Activated CD4-positive, alpha-beta memory T cell treated with anti-CD3 and anti-CD28 coated beads for 36 hours (primary cell): ENCODE measurements around the gene SLC35G3. TPM values are rescaled to one million over a fixed set of nuclear protein-coding genes. Genes with fewer than 3 reads are reported as not detected.
"Not testable (repeated sequence)": the region's sequence is repeated elsewhere in the genome, so short reads cannot be mapped to it uniquely, and the experiment has no call there.

Experiments used
- CTCF ChIA-PET: fragments of 350-600 bp; sonication (Branson Sonifier 250); formaldehyde crosslinking; loops from one replicate; lab custom pipeline; 2021; ENCODE audit warnings: antibody characterized with exemption, inconsistent platforms; lab: Charles Lee
- POLR2A ChIA-PET: fragments of 350-600 bp; sonication (Branson Sonifier 250); formaldehyde crosslinking; loops from one replicate; lab custom pipeline; 2021; ENCODE audit warnings: antibody characterized with exemption; lab: Charles Lee
- DNase-seq: peaks from one replicate; pipeline ENCODE4 v3.0.0-alpha.2; 2020
- H3K27ac Mint-ChIP-seq: one replicate; pipeline ENCODE4 v1.8.0; 2021; ENCODE audit warnings: mixed read lengths
- H3K27me3 Mint-ChIP-seq: one replicate; pipeline ENCODE4 v1.8.0; 2021; ENCODE audit warnings: mixed read lengths
- H3K36me3 Mint-ChIP-seq: one replicate; pipeline ENCODE4 v1.8.0; 2021; ENCODE audit warnings: mixed read lengths
- H3K4me1 Mint-ChIP-seq: one replicate; pipeline ENCODE4 v1.8.0; 2021; ENCODE audit warnings: low read depth, mixed read lengths
- H3K4me3 Mint-ChIP-seq: one replicate; pipeline ENCODE4 v1.8.0; 2021; ENCODE audit warnings: mild to moderate bottlenecking, mixed read lengths
- H3K9me3 Mint-ChIP-seq: one replicate; pipeline ENCODE4 v1.8.0; 2021; ENCODE audit warnings: mixed read lengths
- intact Hi-C: fragments of 100-400 bp; cut with micrococcal nuclease; formaldehyde crosslinking; loops from one replicate; pipeline ENCODE4 v1.15.1; 2023
- total RNA-seq, 2 experiments: library from RNA; stranded (reverse); gene quantifications; one replicate each; pipeline ENCODE4 v1.2.3, GENCODE V29; 2021

SLC35G3 gene
- not detected for total RNA-seq

- intact Hi-C loops, DNase-seq, CTCF ChIA-PET, H3K27me3 Mint-ChIP-seq, H3K27ac Mint-ChIP-seq, H3K9me3 Mint-ChIP-seq, H3K4me3 Mint-ChIP-seq, H3K36me3 Mint-ChIP-seq, POLR2A ChIA-PET: not testable (repeated sequence)
- H3K4me1 Mint-ChIP-seq, result peaks cover 12% of the 10 kb centered on the region
Observed at GRCh38 chr17:35194001-35194400, at the start of gene SLC35G3. SLC35G3 (minus strand) TSS chr17:35194393; CDS start chr17:35194307, 86 bp downstream.

GRCh38 chr17:35243561-35244340 lies 49.6 kb upstream of the SLC35G3 start:
- H3K27me3 Mint-ChIP-seq, result no peaks in the 10 kb centered on the region
- POLR2A ChIA-PET, result interaction anchor here (1.3 to 7.6 kb wide), 6 partner anchors 30 to 335 kb away, joined by 5 to 60 read pairs (median 6); partner anchors contain the start of genes PEX12, RFFL, SLFN11 and SLFN12L
- peak overlapping the region; percentile 96 for H3K4me3 Mint-ChIP-seq
- CTCF ChIA-PET, result interaction anchor here (1.4 to 4.4 kb wide), 4 partner anchors 66 to 290 kb away, joined by 4 to 14 read pairs (median 6); partner anchors contain the start of gene RAD51D
- peaks cover 68% of the 10 kb centered on the region for H3K4me1 Mint-ChIP-seq
- H3K27ac Mint-ChIP-seq, result peak overlapping the region; percentile 99
- peaks cover 24% of the 10 kb centered on the region for H3K36me3 Mint-ChIP-seq
- peak; percentile 82 for DNase-seq
- no peaks in the 10 kb centered on the region for H3K9me3 Mint-ChIP-seq
- intact Hi-C loops, result loop anchor here (1.0 to 5.0 kb wide), 14 partner anchors 25 to 565 kb away; partner anchors contain the start of genes AP2B1, NLE1, PEX12 and SLFN12L

DNA sequence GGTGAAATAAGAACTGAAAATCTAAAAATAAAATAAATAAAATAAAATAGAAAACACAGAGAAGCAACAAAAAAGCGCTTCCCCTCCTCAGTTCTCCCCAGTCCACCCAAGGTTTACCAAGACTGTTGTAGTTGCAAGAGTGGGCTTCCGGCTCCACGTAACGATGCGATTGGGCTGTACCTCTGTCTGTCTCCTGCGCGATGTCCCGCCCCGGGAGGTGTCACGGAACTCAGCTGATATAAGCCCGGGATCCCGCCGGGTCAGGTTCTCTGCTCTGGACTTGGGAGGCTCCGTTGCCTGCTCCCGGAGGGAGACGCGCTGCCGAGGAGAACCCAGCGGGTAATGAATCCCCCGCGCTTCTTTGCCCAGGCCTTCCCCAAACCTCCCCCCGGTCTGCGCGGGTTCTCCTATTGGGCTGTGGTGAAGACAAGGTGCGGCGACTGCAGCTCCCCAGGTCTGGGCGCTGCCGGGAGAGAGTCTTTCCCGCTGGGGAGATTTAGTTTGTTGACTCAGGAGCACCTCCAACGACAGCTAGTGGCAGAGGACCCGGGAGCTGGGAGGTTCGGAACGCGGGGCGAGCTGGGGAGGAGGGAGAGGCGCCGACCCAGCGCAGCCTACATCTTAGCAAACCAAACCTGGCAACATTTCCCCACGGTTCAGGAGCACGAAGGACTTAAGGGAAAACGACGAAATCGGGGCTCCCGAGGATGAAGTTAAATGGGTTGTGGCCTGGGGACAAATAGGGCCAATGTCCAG lies 48.8 kb upstream of the SLC35G3 start, which contains the start of gene SLFN5:
Gene SLFN5 (plus strand): TSS at position 268 of the 756 bp plus-strand sequence. CDS start 15,619 bp downstream, outside the sequence.
- DNase-seq, result peak; percentile 96
- no peaks in the 10 kb centered on the region for H3K9me3 Mint-ChIP-seq
- ChIA-PET POLR2A (interaction anchor here (0.7 to 7.6 kb wide), 9 partner anchors 9 to 336 kb away, joined by 3 to 60 read pairs (median 5); partner anchors contain the start of genes PEX12, RFFL, SLFN11 and SLFN12L), CTCF (interaction anchor here (0.6 to 4.4 kb wide), 6 partner anchors 29 to 296 kb away, joined by 3 to 17 read pairs (median 8); no protein-coding TSS in a partner anchor)
- no peaks in the 10 kb centered on the region for H3K27me3 Mint-ChIP-seq
- H3K4me1 Mint-ChIP-seq, result peaks cover 68% of the 10 kb centered on the region
- intact Hi-C loops, result loop anchor here (1.0 to 5.0 kb wide), 10 partner anchors 29 to 566 kb away; partner anchors contain the start of genes NLE1, PEX12, RFFL and TAF15
- H3K36me3 Mint-ChIP-seq, result peaks cover 24% of the 10 kb centered on the region
- peak within 1 kb of the TSS; percentile 96 for H3K4me3 Mint-ChIP-seq
- peak within 1 kb of the TSS; percentile 99 for H3K27ac Mint-ChIP-seq

DNA sequence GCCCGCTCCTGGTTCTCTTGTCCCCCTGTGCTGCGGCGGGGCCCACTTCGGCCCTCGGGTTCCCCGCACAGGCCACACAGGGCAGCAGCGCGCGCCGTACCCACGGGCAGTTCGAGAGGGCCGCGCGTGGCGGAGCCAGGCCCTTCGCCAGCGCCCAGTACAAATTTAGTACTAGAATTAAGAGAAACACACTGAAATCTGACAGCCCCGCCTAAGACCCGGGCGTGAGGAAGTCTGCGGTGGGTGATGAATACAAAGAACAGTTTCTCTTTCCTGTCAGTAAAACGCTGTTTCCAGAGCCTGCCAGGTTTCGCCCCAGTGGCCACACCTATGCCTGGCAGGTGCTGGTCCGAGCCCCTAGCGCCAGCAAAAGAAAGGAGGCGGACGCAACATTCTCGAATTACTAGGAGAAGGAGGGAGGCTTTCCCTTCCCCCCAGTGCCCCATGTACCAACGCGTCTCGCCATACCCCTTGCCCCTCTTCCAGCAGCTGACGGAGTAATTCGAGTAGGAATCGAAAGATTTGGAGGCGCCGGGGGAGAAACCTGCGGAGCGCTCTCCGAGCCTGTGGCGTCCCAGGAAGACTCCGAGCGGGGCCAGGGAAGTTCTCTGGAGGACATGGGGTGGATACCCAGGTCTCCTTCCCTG lies 48.1 kb upstream of the SLC35G3 start:
- peak; percentile 93 for DNase-seq
- ChIA-PET POLR2A (interaction anchor here (1.0 to 7.6 kb wide), 8 partner anchors 28 to 300 kb away, joined by 3 to 60 read pairs (median 5); partner anchors contain the start of genes RFFL, SLFN11 and SLFN12L), CTCF (interaction anchor here (0.6 to 4.4 kb wide), 6 partner anchors 29 to 297 kb away, joined by 3 to 17 read pairs (median 8); no protein-coding TSS in a partner anchor)
- peak overlapping the region; percentile 96 for H3K4me3 Mint-ChIP-seq
- intact Hi-C loops, result loop anchor here (1.0 to 5.0 kb wide), 9 partner anchors 28 to 567 kb away; partner anchors contain the start of genes PEX12, RFFL and TAF15
- peak overlapping the region; percentile 99 for H3K27ac Mint-ChIP-seq
- no peaks in the 10 kb centered on the region for H3K27me3 Mint-ChIP-seq
- H3K9me3 Mint-ChIP-seq, result no peaks in the 10 kb centered on the region
- H3K4me1 Mint-ChIP-seq, result peaks cover 68% of the 10 kb centered on the region
- peaks cover 18% of the 10 kb centered on the region for H3K36me3 Mint-ChIP-seq

GRCh38 chr17:35241520-35241919 lies 47.3 kb upstream of the SLC35G3 start:
- Mint-ChIP-seq H3K4me1 (peaks cover 70% of the 10 kb centered on the region), H3K27ac (peak overlapping the region; percentile 99), H3K9me3 (no peaks in the 10 kb centered on the region), H3K36me3 (peaks cover 13% of the 10 kb centered on the region), H3K4me3 (peak overlapping the region; percentile 96), H3K27me3 (no peaks in the 10 kb centered on the region)
- DNase-seq, result peak; percentile 57
- CTCF ChIA-PET, result interaction anchor here (0.7 to 4.4 kb wide), 8 partner anchors 28 to 522 kb away, joined by 3 to 17 read pairs (median 6); partner anchors contain the start of gene PEX12
- intact Hi-C loops, result loop anchor here (5.0 kb wide), 1 partner anchor 46 kb away; no protein-coding TSS in a partner anchor
- POLR2A ChIA-PET, result interaction anchor here (0.6 to 7.6 kb wide), 5 partner anchors 9 to 296 kb away, joined by 3 to 60 read pairs (median 6); partner anchors contain the start of gene SLFN12L

DNA sequence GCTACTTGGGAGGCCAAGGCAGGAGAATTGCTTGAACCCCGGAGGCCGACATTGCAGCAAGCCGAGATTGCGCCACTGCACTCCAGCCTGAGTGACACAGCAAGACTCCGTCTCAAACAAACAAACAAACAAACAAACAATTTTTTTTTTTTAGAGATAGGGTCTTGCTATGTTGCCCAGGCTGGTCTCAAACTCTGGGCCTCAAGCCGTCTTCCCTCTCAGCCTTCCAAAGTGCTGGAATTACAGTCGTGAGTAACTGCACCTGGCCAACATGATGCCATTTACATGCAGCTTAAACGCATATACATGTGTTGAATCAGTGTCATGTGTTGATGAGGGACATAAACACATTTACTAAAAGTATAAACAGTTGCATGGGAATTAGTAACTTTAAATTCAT lies 46.7 kb upstream of the SLC35G3 start:
- CTCF ChIA-PET, result interaction anchor here (0.6 to 4.4 kb wide), 10 partner anchors 22 to 523 kb away, joined by 3 to 17 read pairs (median 4); partner anchors contain the start of gene PEX12
- no peaks in the 10 kb centered on the region for H3K9me3 Mint-ChIP-seq
- peaks cover 13% of the 10 kb centered on the region for H3K36me3 Mint-ChIP-seq
- H3K4me1 Mint-ChIP-seq, result peaks cover 71% of the 10 kb centered on the region
- POLR2A ChIA-PET, result interaction anchor here (0.6 to 7.6 kb wide), 6 partner anchors 10 to 297 kb away, joined by 3 to 60 read pairs (median 5); partner anchors contain the start of gene SLFN12L
- intact Hi-C loops, result loop anchor here (5.0 kb wide), 1 partner anchor 46 kb away; no protein-coding TSS in a partner anchor
- no peaks in the 10 kb centered on the region for H3K27me3 Mint-ChIP-seq
- peak overlapping the region; percentile 21 for H3K27ac Mint-ChIP-seq
- H3K4me3 Mint-ChIP-seq, result peak overlapping the region; percentile 96
- no peak for DNase-seq

DNA sequence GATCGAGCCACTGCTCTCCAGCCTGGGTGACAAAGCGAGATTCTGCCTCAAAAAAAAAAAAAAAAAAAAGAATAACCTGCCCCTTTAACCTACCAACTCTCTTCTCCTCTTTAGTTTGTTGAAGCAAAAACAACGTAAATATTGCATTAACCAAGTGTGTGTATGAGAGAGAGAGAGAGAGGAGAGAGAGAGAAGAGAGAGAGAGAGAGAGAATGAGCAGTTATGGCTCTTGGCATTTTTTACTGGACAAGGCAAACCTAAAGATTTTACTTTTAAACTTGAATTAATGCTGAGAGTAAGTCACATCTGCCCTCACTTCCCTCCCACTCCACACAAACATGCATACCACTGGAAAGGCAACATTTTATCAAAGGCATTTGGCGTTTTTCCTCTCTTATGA lies 45.6 kb upstream of the SLC35G3 start:
- Mint-ChIP-seq H3K27me3 (no peaks in the 10 kb centered on the region), H3K4me3 (peak overlapping the region; percentile 96), H3K27ac (peak overlapping the region; percentile 47), H3K9me3 (no peaks in the 10 kb centered on the region), H3K36me3 (peaks cover 11% of the 10 kb centered on the region), H3K4me1 (peaks cover 72% of the 10 kb centered on the region)
- ChIA-PET POLR2A (interaction anchor here (0.8 to 7.6 kb wide), 5 partner anchors 26 to 298 kb away, joined by 3 to 60 read pairs (median 3); partner anchors contain the start of genes SLFN11 and SLFN12L), CTCF (interaction anchor here (1.0 to 4.4 kb wide), 6 partner anchors 21 to 297 kb away, joined by 3 to 14 read pairs (median 4); no protein-coding TSS in a partner anchor)
- intact Hi-C loops, result loop anchor here (5.0 kb wide), 1 partner anchor 47 kb away; no protein-coding TSS in a partner anchor
- no peak for DNase-seq

GRCh38 chr17:35238821-35239220 lies 44.6 kb upstream of the SLC35G3 start:
- H3K4me1 Mint-ChIP-seq, result peaks cover 70% of the 10 kb centered on the region
- H3K36me3 Mint-ChIP-seq, result peaks cover 8% of the 10 kb centered on the region
- ChIA-PET POLR2A (interaction anchor here (0.6 to 7.6 kb wide), 9 partner anchors 17 to 299 kb away, joined by 3 to 60 read pairs (median 4); partner anchors contain the start of genes RFFL, SLFN11 and SLFN12L), CTCF (interaction anchor here (0.6 to 1.8 kb wide), 8 partner anchors 9 to 301 kb away, joined by 3 to 6 read pairs (median 4); no protein-coding TSS in a partner anchor)
- H3K27ac Mint-ChIP-seq, result peak overlapping the region; percentile 79
- no peaks in the 10 kb centered on the region for H3K9me3 Mint-ChIP-seq
- intact Hi-C loops, result no loop called here
- no peaks in the 10 kb centered on the region for H3K27me3 Mint-ChIP-seq
- DNase-seq, result no peak
- H3K4me3 Mint-ChIP-seq, result peak overlapping the region; percentile 27

GRCh38 chr17:35236821-35237220 lies 42.6 kb upstream of the SLC35G3 start:
- Mint-ChIP-seq H3K4me3 (no peak overlapping the region), H3K4me1 (peaks cover 70% of the 10 kb centered on the region), H3K9me3 (no peaks in the 10 kb centered on the region), H3K36me3 (peaks cover 2% of the 10 kb centered on the region), H3K27ac (no peak overlapping the region), H3K27me3 (no peaks in the 10 kb centered on the region)
- intact Hi-C loops, result no loop called here
- CTCF ChIA-PET, result interaction anchor here (1.1 kb wide), 1 partner anchor 94 kb away, joined by 3 read pairs; no protein-coding TSS in a partner anchor
- POLR2A ChIA-PET, result interaction anchor here (1.3 to 1.4 kb wide), 2 partner anchors 8 to 22 kb away, joined by 3 to 4 read pairs; no protein-coding TSS in a partner anchor
- no peak for DNase-seq

- Mint-ChIP-seq H3K36me3 (peaks cover under 1% of the 10 kb centered on the region), H3K4me1 (peaks cover 64% of the 10 kb centered on the region), H3K27ac (no peak overlapping the region), H3K4me3 (no peak overlapping the region), H3K9me3 (no peaks in the 10 kb centered on the region), H3K27me3 (no peaks in the 10 kb centered on the region)
- DNase-seq, result no peak
- intact Hi-C loops, result no loop called here
- CTCF ChIA-PET, result interaction anchor here (1.3 kb wide), 1 partner anchor 298 kb away, joined by 4 read pairs; no protein-coding TSS in a partner anchor
- POLR2A ChIA-PET, result no interaction called here
Observed at GRCh38 chr17:35235917-35236316, 41.7 kb upstream of the SLC35G3 start.
